HCT116 (cell line): ENCODE results near the gene CACNA1G. TPM values are rescaled to one million over a fixed set of nuclear protein-coding genes. Genes with fewer than 3 reads are reported as not detected.

Experiments used
- ATAC-seq: fragments of 200-7000 bp; cut with Tn5 transposase; 2 replicates; pipeline ENCODE4 v1.9.1; 2020; ENCODE audit warnings: mild to moderate bottlenecking, moderate library complexity
- BruUV-seq: library from RNA; stranded (reverse); fragments of 400-500 nt; replicated peaks from 2 replicates; lab custom pipeline; 2021; lab: Mats Ljungman, UMichigan
- CTCF ChIA-PET: fragments of 300-600 bp; sonication (Branson Sonifier 250); formaldehyde crosslinking; loops from one replicate; lab custom pipeline; 2021; ENCODE audit warnings: antibody characterized with exemption; lab: Charles Lee
- POLR2A ChIA-PET: fragments of 300-600, 350-600 bp; sonication (Branson Sonifier 250); formaldehyde crosslinking; loops from one replicate; lab custom pipeline; 2021; ENCODE audit warnings: antibody characterized with exemption; lab: Charles Lee
- RAD21 ChIA-PET, 2 experiments: fragments of 300-600 bp; sonication (Branson Sonifier 250); formaldehyde crosslinking; loops; one replicate each; lab custom pipeline; 2023; ENCODE audit warnings: low total read pairs in 2 of 2; ENCODE audit not compliant: uncharacterized antibody in 2 of 2, unreplicated experiment in 2 of 2, low non-redundant PET in 1 of 2; lab: Charles Lee
- DNase-seq: peaks from one replicate; pipeline ENCODE4 v3.0.0-alpha.2; 2010; ENCODE audit warnings: low read depth, low spot score
- H2AFZ ChIP-seq: fragments of 200-600 bp; shearing (Covaris generic), sonication (generic); 2 replicates; pipeline ENCODE4 v1.6.1; 2017; ENCODE audit warnings: low read depth, mixed run types, mixed read lengths, antibody characterized with exemption, low read length; ENCODE audit not compliant: poor library complexity, severe bottlenecking
- H3K27ac ChIP-seq: 2 replicates; pipeline ENCODE4 v1.5.1; 2012; ENCODE audit warnings: low read depth, low read length
- H3K27me3 ChIP-seq: fragments of 200-600 bp; sonication (generic); 2 replicates; pipeline ENCODE4 v1.6.1; 2016; ENCODE audit warnings: mixed run types, low read length, mixed read lengths; ENCODE audit not compliant: insufficient read depth
- H3K36me3 ChIP-seq, 2 experiments: fragments of 200-500 bp in 1 of 2; fragments of 200-600 bp in 1 of 2; sonication (Bioruptor generic) in 1 of 2; sonication (generic) in 1 of 2; 2 replicates each; pipeline versions ENCODE4 v1.5.1 to v1.6.1; 2014 to 2016; ENCODE audit warnings: low read length in 2 of 2, inconsistent platforms in 1 of 2, mixed read lengths in 1 of 2, mixed run types in 1 of 2; ENCODE audit not compliant: insufficient read depth in 2 of 2, control insufficient read depth in 1 of 2
- H3K4me1 ChIP-seq, 2 experiments: fragments of 200-600 bp in 1 of 2; sonication (generic) in 1 of 2; 2 replicates each; pipeline versions ENCODE4 v1.5.1 to v1.6.1; 2012 to 2017; ENCODE audit warnings: low read length in 2 of 2, inconsistent platforms in 1 of 2, mild to moderate bottlenecking in 1 of 2, mixed read lengths in 1 of 2, mixed run types in 1 of 2, moderate library complexity in 1 of 2; ENCODE audit not compliant: insufficient read depth in 2 of 2, control insufficient read depth in 1 of 2
- H3K4me2 ChIP-seq: fragments of 200-600 bp; sonication (generic); 2 replicates; pipeline ENCODE4 v1.6.1; 2017; ENCODE audit warnings: mixed run types, low read length, mixed read lengths
- H3K4me3 ChIP-seq, 2 experiments: fragments of 200-600 bp in 1 of 2; sonication (generic) in 1 of 2; replicated peaks in 1 of 2; 2 replicates each; pipeline ENCODE4 v1.5.1; 2011 to 2016; ENCODE audit warnings: low read length in 2 of 2, control low read depth in 1 of 2, low read depth in 1 of 2, mild to moderate bottlenecking in 1 of 2, mixed read lengths in 1 of 2, mixed run types in 1 of 2
- H3K79me2 ChIP-seq: fragments of 200-600 bp; sonication (generic); 2 replicates; pipeline ENCODE4 v1.6.1; 2017; ENCODE audit warnings: mild to moderate bottlenecking, mixed run types, low read length, moderate library complexity, mixed read lengths; ENCODE audit not compliant: insufficient read depth
- H3K9ac ChIP-seq: fragments of 200-600 bp; sonication (generic); 2 replicates; pipeline ENCODE4 v1.6.1; 2016; ENCODE audit warnings: low read length, mixed read lengths
- H3K9me2 ChIP-seq: fragments of 200-600 bp; sonication (generic), shearing (Covaris generic); 2 replicates; pipeline ENCODE4 v1.6.1; 2017; ENCODE audit warnings: mixed run types, mild to moderate bottlenecking, moderate library complexity; ENCODE audit not compliant: insufficient read depth
- H3K9me3 ChIP-seq, 2 experiments: fragments of 200-500 bp in 1 of 2; fragments of 200-600 bp in 1 of 2; sonication (Bioruptor generic) in 1 of 2; sonication (generic) in 1 of 2; 2 replicates each; pipeline ENCODE4 v1.6.1; 2014 to 2017; ENCODE audit warnings: low read length in 2 of 2, mixed read lengths in 2 of 2, inconsistent platforms in 1 of 2, low read depth in 1 of 2, mild to moderate bottlenecking in 1 of 2, mixed run types in 1 of 2, moderate library complexity in 1 of 2; ENCODE audit not compliant: control insufficient read depth in 1 of 2, insufficient read depth in 1 of 2
- H4K20me1 ChIP-seq: fragments of 200-600 bp; sonication (generic), shearing (Covaris generic); 2 replicates; pipeline ENCODE4 v1.6.1; 2017; ENCODE audit warnings: mixed run types, mild to moderate bottlenecking, moderate library complexity; ENCODE audit not compliant: insufficient read depth
- CBX3 ChIP-seq: IDR thresholded peaks from 2 replicates; pipeline ENCODE4 v1.6.1; 2012; ENCODE audit warnings: low read depth
- EGR1 ChIP-seq: IDR thresholded peaks from 2 replicates; pipeline ENCODE4 v1.6.1; 2012; ENCODE audit warnings: low read depth
- EZH2 ChIP-seq: fragments of 200-600 bp; sonication (generic); IDR thresholded peaks from 2 replicates; pipeline ENCODE4 v1.6.1; 2017; ENCODE audit warnings: antibody characterized with exemption, mixed run types
- EZH2phosphoT487 ChIP-seq: fragments of 200-600 bp; IDR thresholded peaks from 2 replicates; pipeline ENCODE4 v1.6.1; 2018; ENCODE audit warnings: antibody characterized with exemption, borderline replicate concordance
- FOSL1 ChIP-seq: IDR thresholded peaks from 2 replicates; pipeline ENCODE4 v1.6.1; 2012; ENCODE audit warnings: low read depth
- JUND ChIP-seq: IDR thresholded peaks from 2 replicates; pipeline ENCODE4 v1.6.1; 2012
- POLR2A ChIP-seq: IDR thresholded peaks from 2 replicates; pipeline ENCODE4 v1.7.0; 2011; ENCODE audit warnings: borderline replicate concordance; ENCODE audit not compliant: insufficient read depth, insufficient read length; ENCODE audit errors: extremely low read depth
- RAD21 ChIP-seq: IDR thresholded peaks from 2 replicates; pipeline ENCODE4 v1.6.1; 2012; ENCODE audit warnings: low read depth, mild to moderate bottlenecking
- SRF ChIP-seq: IDR thresholded peaks from 2 replicates; pipeline ENCODE4 v1.6.1; 2012; ENCODE audit warnings: low read depth
- TCF7L2 ChIP-seq: IDR thresholded peaks from 2 replicates; pipeline ENCODE4 v1.7.0; 2011; ENCODE audit warnings: borderline replicate concordance, inconsistent platforms; ENCODE audit not compliant: insufficient read depth, insufficient read length; ENCODE audit errors: extremely low read depth
- ZFX ChIP-seq: fragments of 450-650 bp; IDR thresholded peaks from 2 replicates; pipeline ENCODE4 v1.6.1; 2017
- ZNF274 ChIP-seq: fragments of 200-500 bp; sonication (Bioruptor generic); IDR thresholded peaks from 2 replicates; pipeline ENCODE4 v1.6.1; 2014; ENCODE audit warnings: mild to moderate bottlenecking, low read depth, low read length, inconsistent platforms
- intact Hi-C: fragments of 100-400 bp; cut with micrococcal nuclease; formaldehyde crosslinking; loops from 2 replicates; pipeline ENCODE4 v1.10.0; 2022
- total RNA-seq: library from RNA; stranded (reverse); gene quantifications from one replicate; pipeline ENCODE4 v1.2.1, GENCODE V29; 2021; ENCODE audit not compliant: unreplicated experiment
- TF ChIP-seq, protein P1 (sequence below): IDR thresholded peaks from 2 replicates; pipeline ENCODE4 v1.6.1; 2011; ENCODE audit warnings: mild to moderate bottlenecking, low read length, moderate library complexity; ENCODE audit not compliant: insufficient replicate concordance; ENCODE audit errors: extremely low read depth
- TF ChIP-seq, protein P2 (sequence below), 3 experiments: fragments of 200-600 bp in 1 of 3; sonication (generic) in 1 of 3; IDR thresholded peaks in 2 of 3; conservative IDR thresholded peaks in 1 of 3; 2 replicates each; pipeline ENCODE4 v1.5.1; 2012 to 2017; ENCODE audit warnings: low read depth in 2 of 3, low read length in 2 of 3, antibody characterized with exemption in 1 of 3, borderline replicate concordance in 1 of 3, control low read depth in 1 of 3, mild to moderate bottlenecking in 1 of 3, mixed read lengths in 1 of 3, mixed run types in 1 of 3, moderate library complexity in 1 of 3; ENCODE audit not compliant: insufficient read depth in 1 of 3

The CACNA1G gene
- total RNA-seq, 1 experiment from 2014 or later: 3.4 TPM

DNA sequence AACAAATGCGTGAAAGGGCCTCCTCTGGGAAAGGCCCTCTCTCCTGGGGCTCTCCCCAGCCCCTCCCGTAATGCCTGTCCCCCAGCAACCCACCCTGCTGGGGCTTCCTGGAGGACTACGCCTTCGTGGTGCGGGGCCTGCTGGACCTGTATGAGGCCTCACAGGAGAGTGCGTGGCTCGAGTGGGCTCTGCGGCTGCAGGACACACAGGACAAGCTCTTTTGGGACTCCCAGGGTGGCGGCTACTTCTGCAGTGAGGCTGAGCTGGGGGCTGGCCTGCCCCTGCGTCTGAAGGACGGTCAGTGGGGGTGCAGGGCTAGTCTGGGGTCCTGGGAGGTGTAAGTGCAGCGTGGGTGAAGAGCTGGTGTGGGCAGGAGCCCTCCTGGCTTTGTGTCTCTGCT is 8.6 kb upstream of the CACNA1G start:
- intact Hi-C loops: loop anchor here (1.0 kb wide), 1 partner anchor 143 kb away; no protein-coding TSS in a partner anchor
- TF ChIP-seq SRF (no peak), JUND (no peak), CBX3 (no peak), EZH2phosphoT487 (no peak), EGR1 (no peak), POLR2A (no peak), ZNF274 (no peak), TCF7L2 (no peak)
- TF ChIP-seq, protein P1, sequence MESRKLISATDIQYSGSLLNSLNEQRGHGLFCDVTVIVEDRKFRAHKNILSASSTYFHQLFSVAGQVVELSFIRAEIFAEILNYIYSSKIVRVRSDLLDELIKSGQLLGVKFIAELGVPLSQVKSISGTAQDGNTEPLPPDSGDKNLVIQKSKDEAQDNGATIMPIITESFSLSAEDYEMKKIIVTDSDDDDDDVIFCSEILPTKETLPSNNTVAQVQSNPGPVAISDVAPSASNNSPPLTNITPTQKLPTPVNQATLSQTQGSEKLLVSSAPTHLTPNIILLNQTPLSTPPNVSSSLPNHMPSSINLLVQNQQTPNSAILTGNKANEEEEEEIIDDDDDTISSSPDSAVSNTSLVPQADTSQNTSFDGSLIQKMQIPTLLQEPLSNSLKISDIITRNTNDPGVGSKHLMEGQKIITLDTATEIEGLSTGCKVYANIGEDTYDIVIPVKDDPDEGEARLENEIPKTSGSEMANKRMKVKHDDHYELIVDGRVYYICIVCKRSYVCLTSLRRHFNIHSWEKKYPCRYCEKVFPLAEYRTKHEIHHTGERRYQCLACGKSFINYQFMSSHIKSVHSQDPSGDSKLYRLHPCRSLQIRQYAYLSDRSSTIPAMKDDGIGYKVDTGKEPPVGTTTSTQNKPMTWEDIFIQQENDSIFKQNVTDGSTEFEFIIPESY: no peak
- H3K27me3 ChIP-seq: no peaks in the 10 kb centered on the region
- H3K9ac ChIP-seq: no peak overlapping the region
- peaks cover 9 to 22% of the 10 kb centered on the region in 2 experiments for H3K4me1 ChIP-seq
- no peak overlapping the region for H2AFZ ChIP-seq
- DNase-seq: no peak
- BruUV-seq: no TSS peak
- POLR2A ChIA-PET: no interaction called here
- no peaks in the 10 kb centered on the region for H3K36me3 ChIP-seq
- H3K9me2 ChIP-seq: no peaks in the 10 kb centered on the region
- no peaks in the 10 kb centered on the region; the same call in 1 of the 2 replicates for H3K79me2 ChIP-seq
- no peak for ATAC-seq
- no peaks in the 10 kb centered on the region for H4K20me1 ChIP-seq
- H3K4me3 ChIP-seq: no peak overlapping the region
- RAD21 ChIA-PET: no interaction called here
- no peak overlapping the region for H3K4me2 ChIP-seq
- H3K27ac ChIP-seq: no peak overlapping the region
- CTCF ChIA-PET: interaction anchor here (1.1 to 1.5 kb wide), 2 partner anchors 73 to 143 kb away, joined by 3 to 5 read pairs; no protein-coding TSS in a partner anchor
- H3K9me3 ChIP-seq: no peaks in the 10 kb centered on the region

DNA sequence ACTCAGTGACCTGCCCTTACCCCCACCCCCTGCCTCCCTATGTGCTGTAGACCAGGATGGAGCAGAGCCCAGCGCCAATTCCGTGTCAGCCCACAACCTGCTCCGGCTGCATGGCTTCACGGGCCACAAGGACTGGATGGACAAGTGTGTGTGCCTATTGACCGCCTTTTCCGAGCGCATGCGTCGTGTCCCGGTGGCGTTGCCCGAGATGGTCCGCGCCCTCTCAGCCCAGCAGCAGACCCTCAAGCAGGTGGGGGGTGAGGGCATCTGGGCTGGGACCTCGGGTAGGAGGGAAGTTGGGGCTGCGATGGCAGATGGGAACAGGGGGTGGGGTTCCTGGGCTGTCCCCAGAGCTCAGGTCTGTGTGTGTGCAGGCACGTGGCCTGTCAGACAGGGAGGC is 6.3 kb upstream of the CACNA1G start:
- CTCF ChIA-PET: no interaction called here

More for the DNA sequence above, 6.3 kb upstream of the CACNA1G start:
- Histone ChIP-seq H3K27me3 (no peaks in the 10 kb centered on the region), H2AFZ (no peak overlapping the region), H3K9me2 (no peaks in the 10 kb centered on the region), H3K4me1 (peaks cover 0 to 5% of the 10 kb centered on the region in 2 experiments; a peak in 1 of 4 replicates), H3K27ac (no peak overlapping the region; the same call in 1 of the 2 replicates), H4K20me1 (no peaks in the 10 kb centered on the region), H3K4me3 (no peak overlapping the region), H3K4me2 (no peak overlapping the region), H3K9me3 (no peaks in the 10 kb centered on the region), H3K79me2 (no peaks in the 10 kb centered on the region), H3K9ac (no peak overlapping the region), H3K36me3 (no peaks in the 10 kb centered on the region)
- RAD21 ChIA-PET: no interaction called here
- BruUV-seq: no TSS peak
- POLR2A ChIA-PET: no interaction called here
- no peak for DNase-seq
- ATAC-seq: no peak
- no peak for TF ChIP-seq EZH2
- TF ChIP-seq, protein P1: no peak
- no peak for TF ChIP-seq EZH2phosphoT487
- TF ChIP-seq, protein P2, sequence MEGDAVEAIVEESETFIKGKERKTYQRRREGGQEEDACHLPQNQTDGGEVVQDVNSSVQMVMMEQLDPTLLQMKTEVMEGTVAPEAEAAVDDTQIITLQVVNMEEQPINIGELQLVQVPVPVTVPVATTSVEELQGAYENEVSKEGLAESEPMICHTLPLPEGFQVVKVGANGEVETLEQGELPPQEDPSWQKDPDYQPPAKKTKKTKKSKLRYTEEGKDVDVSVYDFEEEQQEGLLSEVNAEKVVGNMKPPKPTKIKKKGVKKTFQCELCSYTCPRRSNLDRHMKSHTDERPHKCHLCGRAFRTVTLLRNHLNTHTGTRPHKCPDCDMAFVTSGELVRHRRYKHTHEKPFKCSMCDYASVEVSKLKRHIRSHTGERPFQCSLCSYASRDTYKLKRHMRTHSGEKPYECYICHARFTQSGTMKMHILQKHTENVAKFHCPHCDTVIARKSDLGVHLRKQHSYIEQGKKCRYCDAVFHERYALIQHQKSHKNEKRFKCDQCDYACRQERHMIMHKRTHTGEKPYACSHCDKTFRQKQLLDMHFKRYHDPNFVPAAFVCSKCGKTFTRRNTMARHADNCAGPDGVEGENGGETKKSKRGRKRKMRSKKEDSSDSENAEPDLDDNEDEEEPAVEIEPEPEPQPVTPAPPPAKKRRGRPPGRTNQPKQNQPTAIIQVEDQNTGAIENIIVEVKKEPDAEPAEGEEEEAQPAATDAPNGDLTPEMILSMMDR (IDR thresholded peaks at IDR 0.05 in 2 of 3, conservative IDR thresholded peaks at IDR 0.05 in 1 of 3; ENCODE audit: borderline replicate concordance in 1 of 3, insufficient read depth in 1 of 3, low read depth in 2 of 3, low read length in 2 of 3): no peak
- no peak for TF ChIP-seq FOSL1
- TF ChIP-seq POLR2A: no peak
- no peak for TF ChIP-seq ZFX
- no peak for TF ChIP-seq RAD21
- no peak for TF ChIP-seq EGR1
- intact Hi-C loops: no loop called here
